ENCODE results near the gene CCDC91. TPM values are rescaled to one million over a fixed set of nuclear protein-coding genes. Genes with fewer than 3 reads are reported as not detected.
"Not testable (repeated sequence)": the region's sequence is repeated elsewhere in the genome, so short reads cannot be mapped to it uniquely, and the experiment has no call there.

CCDC91 gene
- total RNA-seq, 2 donors from 2014 or later, result 13.6 to 25.5 TPM

DNA sequence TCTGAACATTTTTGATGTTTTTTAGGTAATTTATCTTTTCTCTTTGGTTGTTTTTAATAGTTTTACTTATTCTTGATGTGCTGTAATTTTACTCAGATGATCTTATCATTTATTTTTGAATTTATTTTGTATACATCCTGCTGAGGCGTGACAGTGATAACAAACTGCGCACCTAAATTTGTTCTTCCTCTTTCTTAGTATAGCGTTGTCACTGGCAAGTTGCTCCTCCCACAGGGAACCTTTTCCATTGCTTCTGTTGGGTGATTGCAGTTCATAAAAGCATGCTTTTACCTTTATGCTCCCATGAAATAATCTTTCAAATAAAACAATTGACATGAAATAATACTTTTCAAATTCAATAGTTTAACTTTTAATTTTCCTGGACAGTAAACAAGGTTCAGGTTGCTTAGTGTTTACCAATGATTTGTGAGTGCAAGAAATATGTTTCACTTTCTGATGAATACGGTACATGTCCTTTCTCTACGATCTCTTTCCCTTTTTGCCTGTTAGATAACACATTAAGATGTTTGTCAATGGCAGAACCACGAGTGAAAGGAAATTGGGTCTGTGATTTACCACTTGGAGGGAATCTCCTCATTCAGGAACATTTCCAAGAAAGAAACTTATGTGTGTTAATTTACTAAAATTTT is 223.3 kb downstream of the CCDC91 start:
- no peak for DNase-seq (ENCODE audit: low spot score in 2 of 2)
- ATAC-seq, result no peak
- peaks cover 5 to 12% of the 10 kb centered on the region in 2 donors for H3K36me3 Mint-ChIP-seq
- peak overlapping the region in 1 of 2 donors; percentile 51 for H3K27ac Mint-ChIP-seq
- no peaks in the 10 kb centered on the region for H3K9me3 Mint-ChIP-seq

DNA sequence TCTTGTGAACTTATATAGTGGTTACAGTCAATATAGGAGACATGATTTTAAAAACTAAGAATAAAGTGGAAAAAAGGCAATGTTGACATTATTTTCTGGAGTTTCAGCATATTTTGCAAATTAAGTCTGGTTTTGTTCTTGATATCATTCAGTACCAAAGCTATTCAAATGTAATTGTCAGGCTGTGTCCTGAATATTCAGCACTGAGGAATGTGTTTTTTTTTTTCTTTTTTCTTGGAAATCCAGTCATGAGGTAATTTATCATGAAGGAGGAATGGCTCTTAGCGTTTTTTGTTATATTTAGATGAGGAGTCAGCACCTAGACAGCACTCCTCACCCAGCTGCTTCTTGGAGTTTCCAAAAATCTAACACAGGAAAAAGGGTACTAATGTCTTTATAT is 225.5 kb downstream of the CCDC91 start:
- ATAC-seq (no peak), DNase-seq (ENCODE audit: low spot score in 2 of 2) (no peak)
- H3K9me3 Mint-ChIP-seq, result no peaks in the 10 kb centered on the region

GRCh38 chr12:28421374-28421773 is 231.1 kb downstream of the CCDC91 start:
- Mint-ChIP-seq H3K27ac (no peak overlapping the region), H3K36me3 (peaks cover 2 to 6% of the 10 kb centered on the region in 2 donors), H3K9me3 (peaks cover 0 to 7% of the 10 kb centered on the region in 2 donors)
- ATAC-seq, result no peak
- no peak for DNase-seq (ENCODE audit: low spot score in 2 of 2)

More for the DNA sequence above, 225.5 kb downstream of the CCDC91 start:
- Mint-ChIP-seq H3K36me3 (peaks cover 5 to 12% of the 10 kb centered on the region in 2 donors), H3K27ac (no peak overlapping the region)

DNA sequence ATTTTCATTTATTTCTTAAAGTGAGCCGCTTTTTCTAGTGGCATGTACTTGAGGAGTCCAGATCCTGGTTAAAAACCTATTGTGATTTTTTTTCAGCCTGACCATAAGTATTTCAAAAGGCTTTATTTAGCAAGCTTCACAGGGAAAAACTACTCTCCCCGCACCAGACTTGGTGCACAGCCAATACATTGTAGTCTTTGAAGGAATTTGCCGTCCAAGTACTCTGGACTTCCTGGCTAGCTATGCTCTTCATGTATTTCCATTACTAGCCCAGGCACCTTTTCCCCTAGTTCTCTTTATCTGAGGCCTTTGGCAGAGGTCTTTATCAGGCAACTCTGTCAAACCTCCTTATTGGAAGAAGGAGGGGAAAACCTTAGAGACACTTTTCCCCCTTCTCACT is 234.7 kb downstream of the CCDC91 start:
- Mint-ChIP-seq H3K9me3 (peaks cover 0 to 7% of the 10 kb centered on the region in 2 donors), H3K27ac (no peak overlapping the region), H3K36me3 (peaks cover 0 to 6% of the 10 kb centered on the region in 2 donors)
- no peak for ATAC-seq
- no peak for DNase-seq (ENCODE audit: low spot score in 2 of 2)

GRCh38 chr12:28425526-28425925 is 235.3 kb downstream of the CCDC91 start:
- DNase-seq (ENCODE audit: low spot score in 2 of 2) (no peak), ATAC-seq (no peak)
- H3K36me3 Mint-ChIP-seq, result peaks cover 0 to 6% of the 10 kb centered on the region in 2 donors

GRCh38 chr12:28427046-28427445 is 236.8 kb downstream of the CCDC91 start:
- DNase-seq (ENCODE audit: low spot score in 2 of 2), result no peak
- Mint-ChIP-seq H3K9me3 (no peaks in the 10 kb centered on the region), H3K27ac (no peak overlapping the region), H3K36me3 (no peaks in the 10 kb centered on the region)
- ATAC-seq, result no peak

More at GRCh38 chr12:28425526-28425925, 235.3 kb downstream of the CCDC91 start:
- peaks cover 0 to 7% of the 10 kb centered on the region in 2 donors for H3K9me3 Mint-ChIP-seq
- no peak overlapping the region for H3K27ac Mint-ChIP-seq

- DNase-seq (ENCODE audit: low spot score in 2 of 2) (no peak), ATAC-seq (no peak)
- Mint-ChIP-seq H3K27ac (no peak overlapping the region), H3K9me3 (no peaks in the 10 kb centered on the region), H3K36me3 (peaks cover 0 to 1% of the 10 kb centered on the region in 2 donors)
Observed at GRCh38 chr12:28440081-28440608, 249.9 kb downstream of the CCDC91 start.

DNA sequence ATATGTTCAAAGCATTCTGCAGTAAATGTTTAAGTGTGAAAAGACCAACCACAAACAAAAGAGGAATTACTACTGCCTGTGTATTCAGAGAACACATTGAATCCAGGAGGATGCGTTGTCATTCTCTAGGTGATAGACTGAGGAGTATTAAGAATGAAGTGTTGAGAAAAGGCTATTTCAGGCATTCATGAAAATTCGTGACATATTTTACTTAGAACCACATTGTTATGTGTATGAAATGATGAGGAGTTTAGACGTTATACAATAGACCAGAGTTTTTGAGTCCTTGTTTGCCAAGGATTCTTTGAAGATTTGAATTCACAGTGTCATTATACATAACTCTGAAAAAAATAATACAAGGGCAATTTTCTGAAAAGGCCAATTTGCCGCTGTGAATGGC is 251.8 kb downstream of the CCDC91 start:
- Mint-ChIP-seq H3K36me3 (no peaks in the 10 kb centered on the region), H3K9me3 (no peaks in the 10 kb centered on the region), H3K27ac (no peak overlapping the region)
- DNase-seq (ENCODE audit: low spot score in 2 of 2) (no peak), ATAC-seq (no peak)

- ATAC-seq (no peak), DNase-seq (ENCODE audit: low spot score in 2 of 2) (no peak)
- Mint-ChIP-seq H3K27ac (no peak overlapping the region), H3K9me3 (no peaks in the 10 kb centered on the region), H3K36me3 (no peaks in the 10 kb centered on the region)
Observed at GRCh38 chr12:28443337-28443736, 253.1 kb downstream of the CCDC91 start.

- H3K27ac Mint-ChIP-seq, result no peak overlapping the region
- peaks cover 0 to 2% of the 10 kb centered on the region in 2 donors for H3K36me3 Mint-ChIP-seq
- DNase-seq (ENCODE audit: low spot score in 2 of 2), result no peak
- H3K9me3 Mint-ChIP-seq, result no peaks in the 10 kb centered on the region
- no peak for ATAC-seq
Observed at GRCh38 chr12:28446031-28446430, 255.8 kb downstream of the CCDC91 start.

DNA sequence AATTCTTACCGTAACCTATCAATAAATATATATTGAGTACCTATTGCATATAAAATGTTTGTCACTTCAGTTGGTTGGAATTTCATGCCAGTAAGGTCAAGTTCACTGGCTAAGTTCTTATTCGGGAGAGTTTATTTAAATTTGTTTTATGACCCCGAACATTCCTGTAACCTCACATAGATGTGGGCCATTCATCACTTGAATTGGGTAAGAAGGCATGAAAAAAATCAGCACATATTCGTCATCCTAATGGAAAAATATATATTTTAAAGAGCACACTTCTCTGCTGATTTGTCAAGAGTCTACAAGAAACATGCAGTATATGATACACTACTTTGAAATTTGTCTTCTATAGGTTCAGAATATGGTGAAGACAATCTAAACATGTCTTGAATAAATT is 263.4 kb downstream of the CCDC91 start:
- DNase-seq (ENCODE audit: low spot score in 2 of 2), result no peak
- Mint-ChIP-seq H3K9me3 (no peaks in the 10 kb centered on the region), H3K36me3 (peaks cover 3 to 14% of the 10 kb centered on the region in 2 donors), H3K27ac (no peak overlapping the region)
- ATAC-seq, result no peak

DNA sequence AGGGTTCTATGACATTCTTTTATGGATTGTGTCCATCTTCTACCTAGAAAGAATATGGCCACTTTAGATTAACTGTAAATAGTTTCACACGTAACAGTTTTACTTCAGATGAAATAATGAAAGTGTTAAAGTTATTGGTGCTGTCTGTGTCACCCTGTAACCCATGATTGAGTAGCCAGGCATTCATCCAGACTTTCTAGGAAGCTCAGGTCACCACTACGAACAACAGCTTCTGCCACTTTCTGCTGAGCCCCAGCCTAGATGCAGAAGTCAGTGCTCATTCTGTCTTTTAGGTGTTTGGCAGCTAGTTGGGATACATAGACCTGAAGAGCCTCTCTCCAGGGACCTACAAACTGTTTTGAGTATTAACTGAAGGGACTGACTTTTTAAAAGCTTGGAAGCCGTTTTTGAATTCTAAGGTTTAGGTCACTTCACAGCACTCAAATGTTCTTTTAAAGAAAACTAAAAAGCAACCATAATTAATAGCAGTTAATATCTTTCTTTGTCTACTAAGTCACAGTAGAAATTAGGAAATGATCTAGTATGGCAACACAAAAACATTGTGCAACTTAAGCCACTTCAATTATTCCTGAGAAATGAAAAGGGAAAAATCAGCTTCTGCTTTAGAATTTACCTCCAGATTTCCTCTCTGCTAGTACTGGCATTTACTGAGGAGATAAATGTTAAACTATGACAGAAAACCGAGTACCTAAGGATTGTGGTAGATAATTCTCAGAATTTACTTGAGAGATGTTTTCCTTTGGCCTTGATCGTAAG is 266.9 kb downstream of the CCDC91 start:
- Mint-ChIP-seq H3K36me3 (peaks cover 18 to 23% of the 10 kb centered on the region in 2 donors), H3K9me3 (no peaks in the 10 kb centered on the region), H3K27ac (no peak overlapping the region)
- no peak for DNase-seq (ENCODE audit: low spot score in 2 of 2)
- no peak for ATAC-seq

DNA sequence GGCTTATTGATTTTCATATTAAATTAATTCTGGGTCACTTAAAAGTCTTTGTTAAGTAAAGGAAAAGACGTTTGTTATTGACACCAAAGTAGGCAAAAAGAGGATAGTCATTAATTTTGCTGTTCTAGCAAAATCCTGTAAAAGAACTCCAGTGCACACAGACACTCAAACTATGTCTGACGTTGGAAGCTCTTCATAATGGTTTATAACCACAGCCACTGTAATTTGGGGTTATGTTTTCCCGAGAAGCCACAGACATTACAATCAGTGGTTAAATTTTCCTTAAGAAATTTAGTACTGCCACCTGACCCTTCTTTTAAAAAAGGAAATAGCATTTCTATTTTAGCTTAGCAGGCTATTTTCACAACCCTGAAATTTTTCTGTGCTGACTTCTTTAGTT is 267.5 kb downstream of the CCDC91 start:
- H3K36me3 Mint-ChIP-seq, result peaks cover 22 to 27% of the 10 kb centered on the region in 2 donors
- H3K9me3 Mint-ChIP-seq, result peaks cover 0 to 3% of the 10 kb centered on the region in 2 donors
- DNase-seq (ENCODE audit: low spot score in 2 of 2), result no peak
- no peak for ATAC-seq
- no peak overlapping the region for H3K27ac Mint-ChIP-seq

DNA sequence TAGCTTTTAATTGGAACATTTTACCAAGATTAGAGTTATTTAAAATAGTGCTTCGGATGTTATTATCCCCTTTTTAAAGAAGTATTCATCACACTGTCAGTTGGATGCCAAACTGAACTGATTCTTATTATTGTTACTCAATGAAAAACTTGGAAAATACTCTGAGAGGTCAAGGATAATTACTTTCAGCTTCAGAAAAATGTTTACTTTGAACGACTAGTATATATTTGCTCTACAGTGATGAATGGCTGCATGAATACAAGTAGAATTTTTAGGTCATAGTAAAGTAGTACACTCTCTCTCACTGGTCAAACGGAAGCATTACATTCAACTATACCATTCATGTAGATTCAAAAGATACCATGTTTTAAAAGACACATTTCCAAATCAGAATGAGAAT is 269.2 kb downstream of the CCDC91 start:
- DNase-seq (ENCODE audit: low spot score in 2 of 2) (no peak), ATAC-seq (no peak)
- Mint-ChIP-seq H3K27ac (no peak overlapping the region), H3K36me3 (peaks cover 32 to 35% of the 10 kb centered on the region in 2 donors), H3K9me3 (peaks cover 0 to 5% of the 10 kb centered on the region in 2 donors)

GRCh38 chr12:28460420-28461130 is 270.3 kb downstream of the CCDC91 start:
- H3K27ac Mint-ChIP-seq, result no peak overlapping the region
- no peak for DNase-seq (ENCODE audit: low spot score in 2 of 2)
- peaks cover 0 to 5% of the 10 kb centered on the region in 2 donors for H3K9me3 Mint-ChIP-seq
- peaks cover 32 to 35% of the 10 kb centered on the region in 2 donors for H3K36me3 Mint-ChIP-seq
- ATAC-seq, result no peak

DNA sequence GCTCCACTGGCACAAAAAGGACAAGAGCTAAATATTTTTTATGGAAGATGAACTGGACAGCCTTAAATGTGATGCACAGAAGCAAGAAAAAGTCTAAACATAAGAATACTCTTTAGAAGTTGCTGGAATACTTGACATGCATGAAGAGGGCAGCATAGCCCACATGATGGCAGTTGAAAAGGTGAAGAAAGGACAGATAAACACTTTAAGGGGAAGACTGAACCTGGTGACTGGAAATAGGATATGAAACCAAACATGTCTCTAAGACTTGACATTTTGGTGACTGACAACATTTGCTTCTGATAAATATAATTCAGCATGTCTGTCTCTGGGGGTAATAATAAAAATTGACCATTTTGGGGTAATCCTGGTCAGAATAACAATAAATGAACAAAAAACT is 273.1 kb downstream of the CCDC91 start:
- H3K27ac Mint-ChIP-seq, result no peak overlapping the region
- peaks cover 0 to 9% of the 10 kb centered on the region in 2 donors for H3K9me3 Mint-ChIP-seq
- no peak for DNase-seq (ENCODE audit: low spot score in 2 of 2)
- H3K36me3 Mint-ChIP-seq, result peaks cover 32 to 39% of the 10 kb centered on the region in 2 donors
- ATAC-seq, result no peak

DNA sequence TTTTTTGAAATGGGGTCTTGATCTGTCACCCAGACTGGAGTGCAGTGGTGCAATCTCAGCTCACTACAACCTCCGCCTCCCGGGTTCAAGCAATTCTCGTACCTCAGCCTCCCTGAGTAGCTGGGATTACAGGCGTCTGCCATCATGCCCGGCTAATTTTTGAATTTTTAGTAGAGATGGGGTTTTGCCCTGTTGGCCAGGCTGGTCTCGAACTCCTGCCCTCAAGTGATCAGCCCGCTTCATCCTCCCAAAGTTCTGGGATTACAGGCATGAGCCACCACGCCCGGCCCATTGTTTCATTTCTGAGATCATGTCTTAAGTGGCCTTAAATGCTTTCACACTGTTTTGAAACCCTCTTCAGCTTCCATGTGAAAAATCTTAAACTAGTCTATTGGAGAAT is 281.5 kb downstream of the CCDC91 start:
- H3K27ac Mint-ChIP-seq; DNase-seq (ENCODE audit: low spot score in 2 of 2); ATAC-seq: not testable (repeated sequence)
- Mint-ChIP-seq H3K36me3 (peaks cover 18 to 20% of the 10 kb centered on the region in 2 donors), H3K9me3 (peaks cover 15 to 16% of the 10 kb centered on the region in 2 donors)
